Body of pancreas (tissue), 4 donors: ENCODE results near the gene GRID1. TPM values are rescaled to one million over a fixed set of nuclear protein-coding genes. Genes with fewer than 3 reads are reported as not detected.

Experiments used
- ATAC-seq: fragments of 150-250 bp; one replicate; pipeline ENCODE4 v1.9.1; 2016
- DNase-seq, 4 donors: peaks; one replicate each; pipeline ENCODE4 v3.0.0-alpha.2; 2019
- H3K27ac ChIP-seq, 4 donors: fragments of 200-600 bp; sonication (generic); 1 replicate in 3 of 4; 2 replicates in 1 of 4; pipeline versions ENCODE4 v1.5.1 to v1.6.1; 2016 to 2019; ENCODE audit warnings: mild to moderate bottlenecking in 1 of 4, mixed read lengths in 1 of 4, moderate library complexity in 1 of 4
- H3K27me3 ChIP-seq, 2 donors: fragments of 200-600 bp; sonication (generic); one replicate each; pipeline ENCODE4 v1.6.0; 2016; ENCODE audit warnings: mild to moderate bottlenecking in 1 of 2
- H3K36me3 ChIP-seq, 2 donors: fragments of 200-600 bp; sonication (generic); replicated peaks in 1 of 2; 2 replicates each; pipeline ENCODE4 v1.5.1; 2016; ENCODE audit warnings: low read depth in 2 of 2; ENCODE audit not compliant: insufficient read depth in 1 of 2
- H3K4me1 ChIP-seq: fragments of 200-600 bp; sonication (generic); one replicate; pipeline ENCODE4 v1.6.0; 2016
- H3K4me3 ChIP-seq, 2 donors: fragments of 200-600 bp; sonication (generic); 1 replicate in 1 of 2; 2 replicates in 1 of 2; pipeline ENCODE4 v1.5.1; 2016 to 2019
- H3K9me3 ChIP-seq, 3 donors: fragments of 200-600 bp; sonication (generic); 1 replicate in 2 of 3; 2 replicates in 1 of 3; pipeline ENCODE4 v1.5.1; 2016
- POLR2A ChIP-seq, 3 donors: fragments of 450-650 bp; IDR thresholded peaks; one replicate each; pipeline ENCODE4 v1.6.1; 2016; ENCODE audit warnings: antibody characterized with exemption in 3 of 3, mild to moderate bottlenecking in 2 of 3
- WGBS, 2 donors: methylation state at CpG; one replicate each; pipeline ENCODE4 v1.1.5; 2017; 5-methylcytosine and 5-hydroxymethylcytosine counted together
- intact Hi-C: fragments of 100-400 bp; cut with DNase I; formaldehyde crosslinking; loops from one replicate; pipeline ENCODE4 v1.15.1; 2023
- total RNA-seq, 2 donors: library from RNA; depleted of rRNA; stranded (reverse); fragments of >200 nt; gene quantifications; one replicate each; pipeline ENCODE4 v1.1.0, GENCODE V29; 2016
- TF ChIP-seq, protein P1 (sequence below), 7 experiments: fragments of 450-650 bp in 4 of 7; fragments of 200-600 bp in 3 of 7; sonication (generic) in 3 of 7; IDR thresholded peaks; one replicate each; pipeline ENCODE4 v1.5.1; 2016 to 2019; ENCODE audit warnings: antibody characterized with exemption in 7 of 7

The GRID1 gene
- total RNA-seq, 2 donors from 2014 or later = 1.0 to 1.6 TPM

- intact Hi-C loops = no loop called here
- DNase-seq = no peak
- 62 to 70% methylated on average over 5 of the region's 5 CpGs for WGBS, 2 donors
Observed at GRCh38 chr10:86312701-86313270, 53.8 kb downstream of the GRID1 start.

DNA sequence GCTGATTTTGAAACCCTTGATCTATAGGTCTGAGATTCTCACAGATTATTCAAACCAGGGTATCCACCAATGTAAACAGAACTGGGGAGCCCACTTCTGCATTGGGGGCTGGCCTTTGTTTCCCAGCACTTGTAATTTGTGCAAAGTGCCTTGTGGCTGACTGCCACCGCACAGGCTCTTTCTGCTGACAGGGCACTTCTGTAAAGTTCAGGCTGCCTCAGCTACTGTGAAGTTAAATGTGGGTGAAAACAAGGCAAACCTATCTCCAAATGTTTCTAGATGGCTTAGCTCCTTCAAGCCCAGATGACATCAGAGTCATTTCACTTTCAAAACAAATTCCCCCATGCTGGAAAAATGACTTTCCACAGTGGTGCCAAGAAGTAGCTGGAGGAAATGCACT lies 54.7 kb downstream of the GRID1 start:
- no peak for ATAC-seq
- H3K4me1 ChIP-seq = no peaks in the 10 kb centered on the region
- H3K9me3 ChIP-seq = no peaks in the 10 kb centered on the region
- H3K27ac ChIP-seq = no peak overlapping the region
- TF ChIP-seq, protein P1, sequence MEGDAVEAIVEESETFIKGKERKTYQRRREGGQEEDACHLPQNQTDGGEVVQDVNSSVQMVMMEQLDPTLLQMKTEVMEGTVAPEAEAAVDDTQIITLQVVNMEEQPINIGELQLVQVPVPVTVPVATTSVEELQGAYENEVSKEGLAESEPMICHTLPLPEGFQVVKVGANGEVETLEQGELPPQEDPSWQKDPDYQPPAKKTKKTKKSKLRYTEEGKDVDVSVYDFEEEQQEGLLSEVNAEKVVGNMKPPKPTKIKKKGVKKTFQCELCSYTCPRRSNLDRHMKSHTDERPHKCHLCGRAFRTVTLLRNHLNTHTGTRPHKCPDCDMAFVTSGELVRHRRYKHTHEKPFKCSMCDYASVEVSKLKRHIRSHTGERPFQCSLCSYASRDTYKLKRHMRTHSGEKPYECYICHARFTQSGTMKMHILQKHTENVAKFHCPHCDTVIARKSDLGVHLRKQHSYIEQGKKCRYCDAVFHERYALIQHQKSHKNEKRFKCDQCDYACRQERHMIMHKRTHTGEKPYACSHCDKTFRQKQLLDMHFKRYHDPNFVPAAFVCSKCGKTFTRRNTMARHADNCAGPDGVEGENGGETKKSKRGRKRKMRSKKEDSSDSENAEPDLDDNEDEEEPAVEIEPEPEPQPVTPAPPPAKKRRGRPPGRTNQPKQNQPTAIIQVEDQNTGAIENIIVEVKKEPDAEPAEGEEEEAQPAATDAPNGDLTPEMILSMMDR (IDR thresholded peaks at IDR 0.05) = no peak
- TF ChIP-seq POLR2A (IDR thresholded peaks at IDR 0.05) = no peak
- intact Hi-C loops = no loop called here
- DNase-seq = no peak
- no peaks in the 10 kb centered on the region for H3K36me3 ChIP-seq
- no peak overlapping the region for H3K4me3 ChIP-seq
- no peaks in the 10 kb centered on the region for H3K27me3 ChIP-seq
- 0 to 44% methylated on average over 1 of the region's 1 CpG for WGBS, 2 donors

More at GRCh38 chr10:86312701-86313270, 53.8 kb downstream of the GRID1 start:
- no peaks in the 10 kb centered on the region for H3K36me3 ChIP-seq
- no peak overlapping the region for H3K4me3 ChIP-seq
- ATAC-seq = no peak
- H3K9me3 ChIP-seq = no peaks in the 10 kb centered on the region
- H3K27me3 ChIP-seq = no peaks in the 10 kb centered on the region
- no peaks in the 10 kb centered on the region for H3K4me1 ChIP-seq
- TF ChIP-seq, protein P1 (IDR thresholded peaks at IDR 0.05) = no peak
- no peak for TF ChIP-seq POLR2A (IDR thresholded peaks at IDR 0.05)
- H3K27ac ChIP-seq = no peak overlapping the region

- intact Hi-C loops = no loop called here
- DNase-seq (no peak), ATAC-seq (no peak)
- no peaks in the 10 kb centered on the region for H3K27me3 ChIP-seq
- no peaks in the 10 kb centered on the region for H3K4me1 ChIP-seq
- no peak overlapping the region for H3K27ac ChIP-seq
- H3K36me3 ChIP-seq = no peaks in the 10 kb centered on the region
- no peaks in the 10 kb centered on the region for H3K9me3 ChIP-seq
- 69% methylated on average over 3 of the region's 3 CpGs; no CpG with 5 or more reads in 1 of the 2 donors for WGBS, 2 donors
- H3K4me3 ChIP-seq = no peak overlapping the region
- no peak for TF ChIP-seq POLR2A (IDR thresholded peaks at IDR 0.05)
- TF ChIP-seq, protein P1 (IDR thresholded peaks at IDR 0.05) = no peak
Observed at GRCh38 chr10:86311190-86311589, 55.4 kb downstream of the GRID1 start.

DNA sequence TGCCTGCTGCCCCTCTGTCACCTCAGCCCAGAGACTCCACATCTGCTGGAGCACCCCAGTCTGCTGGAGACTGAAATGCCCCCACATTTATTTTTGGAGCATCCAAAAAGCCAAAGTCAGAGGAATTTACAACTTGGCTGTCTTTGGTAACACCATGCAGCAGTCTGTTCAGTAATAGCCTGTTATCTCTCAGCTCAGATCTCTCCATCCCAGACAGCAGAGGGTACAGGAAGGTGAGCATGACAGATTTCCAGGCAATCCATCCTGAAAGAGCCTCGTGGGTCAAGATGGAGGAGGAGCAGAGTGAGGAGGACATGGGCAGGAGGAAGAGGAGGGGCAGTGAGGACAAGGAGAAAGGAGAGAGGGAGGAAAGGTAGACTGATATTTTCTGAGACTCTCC lies 55.9 kb downstream of the GRID1 start:
- no peaks in the 10 kb centered on the region for H3K4me1 ChIP-seq
- intact Hi-C loops = no loop called here
- H3K27ac ChIP-seq = no peak overlapping the region
- no peak for DNase-seq
- 22 to 45% methylated on average over 1 of the region's 1 CpG for WGBS, 2 donors
- no peak overlapping the region for H3K4me3 ChIP-seq
- H3K9me3 ChIP-seq = no peaks in the 10 kb centered on the region
- TF ChIP-seq, protein P1 (IDR thresholded peaks at IDR 0.05) = no peak
- TF ChIP-seq POLR2A (IDR thresholded peaks at IDR 0.05) = no peak
- ATAC-seq = no peak
- no peaks in the 10 kb centered on the region for H3K27me3 ChIP-seq
- H3K36me3 ChIP-seq = no peaks in the 10 kb centered on the region

DNA sequence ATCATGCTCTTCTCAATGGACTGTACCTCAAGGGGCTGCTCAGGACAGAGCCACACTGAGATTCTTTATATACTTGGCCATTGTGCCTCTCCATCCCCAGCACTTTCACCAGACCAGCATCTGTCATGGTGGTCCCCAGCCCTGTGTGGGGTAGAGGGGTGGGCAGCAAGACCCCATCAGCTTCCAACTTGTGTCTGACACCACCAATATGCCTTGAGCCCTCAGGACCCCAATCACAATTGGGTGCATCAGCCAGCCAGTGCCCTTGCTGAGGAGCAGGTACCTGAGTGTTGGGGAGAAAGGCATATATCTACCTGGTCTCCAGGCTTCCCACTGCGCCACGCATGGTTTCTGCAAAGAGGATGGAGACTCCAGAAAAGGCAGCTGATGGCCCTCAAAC lies 56.3 kb downstream of the GRID1 start:
- WGBS, 2 donors = 78 to 83% methylated on average over 2 of the region's 2 CpGs
- TF ChIP-seq POLR2A (IDR thresholded peaks at IDR 0.05) = no peak
- TF ChIP-seq, protein P1 (IDR thresholded peaks at IDR 0.05) = no peak
- H3K27me3 ChIP-seq = no peaks in the 10 kb centered on the region
- H3K4me3 ChIP-seq = no peak overlapping the region
- H3K36me3 ChIP-seq = no peaks in the 10 kb centered on the region
- H3K27ac ChIP-seq = no peak overlapping the region
- intact Hi-C loops = no loop called here
- ATAC-seq = no peak
- no peak for DNase-seq
- no peaks in the 10 kb centered on the region for H3K4me1 ChIP-seq
- no peaks in the 10 kb centered on the region for H3K9me3 ChIP-seq
